ENCODE measurements around the gene AKT3. TPM values are rescaled to one million over a fixed set of nuclear protein-coding genes. Genes with fewer than 3 reads are reported as not detected.

The AKT3 gene
- polyA plus RNA-seq, 3 donors = 21.3 to 23.9 (median 22.2) TPM

GRCh38 chr1:243734308-243734695, 115.7 kb downstream of the AKT3 start:
- no peak for DNase-seq

DNA sequence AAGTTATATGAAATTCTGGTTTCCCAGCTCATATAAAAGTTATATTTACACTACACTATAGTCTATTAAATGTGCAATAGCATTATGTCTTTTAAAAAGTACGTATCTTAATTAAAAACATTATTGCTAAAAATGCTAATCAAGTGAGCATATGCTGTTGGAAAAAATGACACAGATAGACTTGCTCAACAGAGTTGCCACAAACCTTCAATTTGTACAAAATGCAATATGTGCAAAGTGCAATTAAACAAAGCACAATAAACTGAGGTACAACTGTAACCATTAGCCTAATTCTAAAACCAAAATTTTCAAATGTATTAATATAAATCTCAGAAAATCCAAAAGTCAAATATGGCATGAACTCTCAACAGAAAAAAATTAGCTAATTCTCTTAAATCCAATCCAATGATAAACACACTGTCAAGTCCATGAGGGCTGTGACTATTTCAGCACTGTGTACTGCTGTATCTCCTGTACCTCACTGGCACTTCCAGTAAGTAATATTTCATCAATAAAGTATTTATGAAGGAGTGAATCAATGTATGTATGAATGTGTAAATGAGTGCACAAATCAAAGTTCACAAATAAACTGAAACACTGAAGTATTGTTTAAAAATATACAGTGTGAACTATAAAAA, 116.3 kb downstream of the AKT3 start:
- no peak for DNase-seq

GRCh38 chr1:243732637-243733036, 117.4 kb downstream of the AKT3 start:
- no peak for DNase-seq

DNA sequence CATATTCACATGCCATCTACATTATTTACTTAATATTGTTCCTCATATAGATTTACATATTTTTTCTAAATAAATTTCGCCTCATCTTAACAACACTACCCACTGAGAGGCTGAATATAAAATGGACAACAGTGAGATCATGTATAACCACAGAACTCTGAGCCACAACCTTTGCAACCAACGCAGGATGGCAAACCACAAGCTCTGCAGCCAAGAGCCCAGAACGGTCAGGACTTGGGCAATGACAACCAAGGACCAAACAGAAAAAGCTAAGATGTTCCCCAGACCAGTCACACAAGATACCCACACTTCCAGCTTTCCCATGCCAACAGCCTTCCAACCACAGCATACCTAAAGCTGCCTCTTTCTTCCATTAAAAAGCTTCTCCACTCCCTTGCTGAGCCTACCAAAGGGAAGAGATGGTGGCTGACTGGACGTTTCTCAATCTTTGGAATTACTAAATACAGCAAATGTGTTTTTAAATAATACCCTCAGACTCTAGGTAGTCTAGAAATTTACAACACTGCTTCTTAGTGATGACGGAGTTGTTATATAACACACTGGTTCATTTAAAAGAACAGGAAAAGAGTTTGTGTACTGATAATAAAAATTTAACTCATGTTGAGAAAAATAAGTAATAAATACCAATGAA, 117.9 kb downstream of the AKT3 start:
- no peak for DNase-seq

- no peak for DNase-seq
Observed at GRCh38 chr1:243731301-243731891, 118.6 kb downstream of the AKT3 start.

- DNase-seq = no peak
Observed at GRCh38 chr1:243730487-243731150, 119.4 kb downstream of the AKT3 start.

GRCh38 chr1:243729956-243730355, 120.1 kb downstream of the AKT3 start:
- no peak for DNase-seq

- DNase-seq = no peak
Observed at GRCh38 chr1:243727503-243728203, 122.4 kb downstream of the AKT3 start.

- DNase-seq = no peak
Observed at GRCh38 chr1:243726806-243727502, 123.1 kb downstream of the AKT3 start.

GRCh38 chr1:243725846-243726245, 124.2 kb downstream of the AKT3 start:
- DNase-seq = no peak

DNA sequence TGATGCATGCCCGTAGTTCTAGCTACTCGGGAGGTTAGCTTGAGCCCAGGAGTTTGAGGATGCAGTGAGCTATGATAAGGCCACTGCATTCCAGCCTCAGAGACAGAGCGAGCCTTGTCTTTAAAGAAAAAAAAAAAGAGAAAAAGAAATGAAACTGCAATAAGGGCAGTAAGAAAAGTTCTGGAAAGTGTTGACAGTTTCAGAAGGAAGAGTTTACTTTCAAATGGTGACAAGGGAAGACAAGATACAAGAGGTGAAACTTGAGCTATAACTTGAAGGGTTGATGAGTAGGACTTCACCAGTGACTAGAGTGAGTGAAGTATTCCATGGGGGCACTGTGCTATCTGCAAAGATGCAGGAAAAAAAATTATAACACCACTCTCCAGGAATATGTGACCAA, 125.0 kb downstream of the AKT3 start:
- no peak for DNase-seq

DNA sequence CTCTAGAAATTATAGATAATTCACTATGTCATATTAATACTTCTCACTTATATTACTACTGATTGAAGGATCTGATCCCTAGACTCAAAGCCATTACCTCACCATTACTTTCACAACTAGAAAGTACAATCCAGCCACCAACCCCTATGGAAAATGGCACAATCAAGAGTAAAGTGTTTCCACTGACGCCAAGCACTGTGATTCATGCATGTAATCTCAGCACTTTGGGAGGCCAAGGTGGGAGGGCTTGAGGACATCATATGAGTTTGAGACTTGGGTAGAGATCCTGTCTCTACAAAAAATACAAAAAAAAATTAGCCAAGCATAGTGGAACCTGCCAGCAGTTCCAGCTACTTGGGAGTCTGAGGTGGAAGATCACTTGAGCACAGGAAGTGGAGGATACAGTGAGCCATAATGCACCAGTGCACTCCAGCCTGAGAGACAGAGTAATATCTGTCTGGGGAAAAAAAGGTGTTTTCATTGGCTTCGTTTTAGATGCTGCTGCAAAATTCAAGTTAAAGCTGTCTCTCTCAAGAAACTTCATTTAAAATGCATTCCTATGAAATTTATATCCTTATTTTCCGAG, 126.5 kb downstream of the AKT3 start:
- no peak for DNase-seq

DNA sequence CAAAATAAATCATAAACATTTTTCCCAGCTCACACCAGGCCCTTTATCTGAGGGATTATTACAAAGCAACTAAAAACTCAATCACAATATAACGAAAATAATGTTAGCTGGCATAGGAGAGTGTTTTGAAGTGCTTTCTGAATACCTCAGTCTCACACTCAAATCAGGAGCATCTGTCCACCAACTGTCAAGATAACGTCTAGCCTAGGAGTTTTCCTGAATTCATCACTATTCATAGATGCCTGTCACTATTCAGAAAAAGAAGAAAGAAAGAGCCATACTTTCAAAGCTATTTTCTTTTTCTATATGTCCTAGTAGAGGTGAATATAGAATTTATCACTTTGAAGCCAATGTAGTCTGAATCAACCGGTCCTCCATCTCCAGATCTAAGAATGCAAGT, 127.0 kb downstream of the AKT3 start:
- DNase-seq = no peak

- no peak for DNase-seq
Observed at GRCh38 chr1:243719476-243719875, 130.6 kb downstream of the AKT3 start.

DNA sequence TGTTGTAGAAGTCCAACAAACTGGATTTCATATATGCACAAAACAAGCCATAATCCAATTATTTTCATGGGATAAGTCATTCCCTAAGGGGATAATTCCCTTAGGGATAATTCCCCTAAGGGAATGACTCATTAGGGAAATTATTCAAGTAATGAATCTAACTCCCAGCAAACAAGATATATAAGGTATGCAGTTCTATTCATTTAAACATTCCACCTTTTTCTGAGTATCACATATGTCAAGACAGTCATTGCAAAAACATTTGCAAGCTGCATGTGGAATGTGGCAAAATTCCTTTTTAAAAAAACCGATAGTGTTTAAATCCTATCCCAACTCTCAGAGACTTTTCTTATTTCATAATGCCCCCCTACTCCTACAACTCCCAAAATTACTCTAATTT, 131.2 kb downstream of the AKT3 start:
- DNase-seq = no peak

DNA sequence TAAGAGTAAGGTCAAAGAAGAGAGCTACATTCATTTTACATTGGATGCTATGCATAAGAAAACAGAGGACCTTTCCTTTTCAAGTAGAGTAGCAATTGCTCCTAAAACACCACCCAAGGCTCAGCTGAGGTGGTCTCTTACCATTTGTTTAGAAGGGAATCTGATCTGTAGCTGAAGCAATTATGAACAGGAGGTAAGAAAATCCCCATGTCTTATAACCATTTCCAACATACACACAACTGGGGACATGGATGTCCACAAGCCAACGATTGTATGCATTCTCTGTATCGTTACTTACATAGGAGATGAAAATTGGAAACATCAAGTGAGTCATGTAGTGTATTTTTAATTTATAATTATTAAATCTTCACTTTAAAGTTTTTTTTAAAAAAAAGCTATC, 132.0 kb downstream of the AKT3 start:
- no peak for DNase-seq

GRCh38 chr1:243716906-243717305, 133.1 kb downstream of the AKT3 start:
- DNase-seq = no peak

DNA sequence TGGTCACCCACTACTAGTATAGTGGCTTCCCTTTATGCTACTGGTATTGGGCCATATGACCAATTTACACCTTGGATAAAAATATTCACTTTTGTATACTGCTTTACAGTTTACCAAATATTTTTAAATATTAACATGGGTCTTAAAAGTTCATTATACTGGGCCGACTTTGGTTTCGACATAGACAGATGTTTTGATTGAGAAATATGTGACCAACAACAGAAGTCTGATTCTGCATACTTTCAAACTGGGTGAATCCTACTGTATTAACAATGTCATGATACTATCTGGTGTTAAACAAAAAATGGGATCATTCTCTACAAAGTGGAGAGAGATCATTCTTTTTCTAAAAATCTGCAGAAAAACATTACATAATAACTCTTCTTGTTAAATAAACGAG, 134.8 kb downstream of the AKT3 start:
- no peak for DNase-seq

GRCh38 chr1:243713470-243714186, 136.4 kb downstream of the AKT3 start:
- DNase-seq = peak; percentile 65

DNA sequence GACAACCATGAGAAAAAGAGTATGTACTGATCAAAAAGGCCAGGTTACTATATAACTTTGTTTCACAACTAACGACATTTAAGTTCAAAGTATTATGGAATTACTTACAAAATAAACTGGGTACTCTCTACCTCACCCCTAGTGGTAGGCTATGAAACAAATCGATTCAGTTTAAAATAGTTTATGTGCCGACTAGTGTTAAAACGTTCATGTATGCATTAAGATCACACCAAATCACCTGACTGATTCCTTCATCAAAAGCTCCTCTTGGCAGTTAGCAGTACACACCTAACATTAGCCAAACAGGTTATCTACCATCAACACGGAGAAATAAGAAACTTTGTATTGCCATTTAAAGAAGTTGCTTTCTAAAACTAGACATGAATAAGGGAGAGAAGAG, 137.1 kb downstream of the AKT3 start:
- no peak for DNase-seq

- DNase-seq = no peak
Observed at GRCh38 chr1:243712242-243712641, 137.8 kb downstream of the AKT3 start.
